CD4-positive, alpha-beta T cell treated with Interleukin-12 subunit alpha and Interleukin-12 subunit beta, for 1 hour (primary cell): Measurements from ENCODE around the gene UBE2E1.

Source experiments
- DNase-seq: peaks from one replicate; pipeline ENCODE4 v3.0.0-alpha.2; 2020

The UBE2E1 gene

DNA sequence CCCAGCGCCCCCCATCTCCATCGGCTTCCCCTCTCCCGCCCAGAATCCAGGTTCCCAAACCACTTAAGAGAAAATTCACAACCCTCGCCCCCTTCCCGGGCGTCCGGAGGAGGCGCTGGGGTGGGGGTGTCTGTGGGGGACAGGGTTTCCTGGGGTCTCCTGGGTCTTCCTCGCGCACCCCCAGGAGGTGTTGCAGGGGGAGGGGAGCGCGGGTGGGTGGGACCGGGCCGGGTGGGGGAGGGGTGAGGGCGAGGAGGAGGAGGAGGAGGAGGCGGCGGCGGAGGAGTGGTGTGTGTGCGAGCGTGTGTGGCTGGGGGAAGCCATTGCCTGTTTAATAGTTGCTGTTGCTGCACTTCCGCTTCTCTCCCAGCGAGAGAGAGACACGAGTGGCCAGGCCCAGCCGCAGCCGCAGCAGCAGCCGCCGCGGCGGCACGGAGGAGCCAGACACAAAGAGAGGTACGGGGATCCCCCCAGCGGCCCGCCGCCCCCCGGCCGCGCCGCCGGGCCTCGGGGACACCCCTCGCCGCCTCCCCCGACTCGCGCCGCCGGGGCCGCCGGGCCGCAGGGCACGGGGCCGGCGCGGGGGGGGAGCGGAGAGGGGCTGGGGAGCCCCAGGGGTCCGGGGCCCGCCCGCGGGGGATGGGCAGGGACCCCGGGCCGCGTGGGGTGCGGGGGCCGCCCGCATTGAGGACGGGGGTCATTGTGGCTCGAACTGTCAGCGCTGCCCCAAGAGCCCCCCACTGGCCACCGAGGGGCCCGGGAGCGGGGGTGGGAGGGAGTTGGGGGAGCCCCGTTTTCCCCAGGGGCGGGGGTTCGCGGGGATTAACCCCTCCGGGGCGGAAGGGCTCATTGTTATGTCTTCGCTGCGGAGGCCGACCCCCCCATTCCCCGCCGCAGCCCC, at the start of gene UBE2E1:
TSS of gene UBE2E1 (plus strand) at position 323 of the 901 bp plus-strand sequence. CDS start 1,315 bp downstream, outside the sequence.
- DNase-seq: peak; percentile 87

DNA sequence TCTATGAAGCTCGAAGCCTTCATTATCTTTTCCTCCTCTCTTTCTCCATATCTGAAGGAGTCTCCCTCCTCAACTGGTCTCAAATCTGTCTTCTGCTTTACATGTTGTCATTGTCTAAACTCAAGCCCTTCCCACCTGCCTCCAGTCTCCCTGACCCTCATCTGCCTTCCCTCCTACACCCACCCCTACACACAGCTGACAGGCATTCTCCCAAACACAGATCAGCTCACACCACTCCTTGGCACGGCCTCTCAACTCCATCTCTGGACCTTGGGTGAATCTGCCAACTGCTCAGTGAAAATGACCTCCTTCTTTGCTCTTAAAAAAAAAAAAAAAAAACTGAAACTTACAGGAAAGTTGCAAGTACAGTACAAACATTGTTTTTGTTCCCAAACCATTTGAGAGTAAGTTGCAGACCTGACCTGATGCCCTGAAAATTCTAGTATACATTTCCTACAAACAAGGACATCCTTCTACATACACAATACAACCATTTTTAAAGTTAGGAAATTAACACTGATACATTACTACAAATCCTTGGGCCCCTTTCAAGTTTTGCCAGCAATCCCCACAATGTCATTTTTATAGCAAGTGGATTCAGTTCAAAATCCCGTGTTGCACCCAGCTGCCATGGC, 49.4 kb upstream of the UBE2E1 start:
- no peak for DNase-seq

DNA sequence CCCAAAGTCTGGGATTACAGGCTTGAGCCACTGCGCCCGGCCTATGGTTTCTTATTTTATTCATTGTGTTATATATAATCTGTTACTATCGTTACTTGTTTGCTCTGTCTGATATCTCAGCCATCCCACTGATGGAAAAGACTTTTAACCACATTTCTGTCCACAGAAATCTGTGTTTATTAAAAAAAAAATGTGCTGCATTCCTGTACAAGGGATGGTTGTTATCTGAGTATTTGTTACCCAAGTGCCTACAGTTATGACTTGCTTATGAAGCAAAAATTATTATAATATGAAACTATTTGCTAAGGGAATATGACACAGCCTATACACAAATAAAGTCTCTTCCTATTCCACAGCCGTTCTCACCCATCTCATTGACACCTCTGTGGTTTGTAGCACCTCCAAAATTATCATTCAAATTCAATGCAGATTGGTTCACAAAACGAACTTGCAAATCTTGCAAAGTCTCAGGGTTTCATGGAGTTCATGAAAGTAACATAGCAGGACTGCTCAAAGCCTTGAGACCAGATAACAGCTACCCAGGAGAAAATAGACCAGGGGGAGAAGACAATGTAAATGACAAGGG, 47.4 kb upstream of the UBE2E1 start:
- DNase-seq: no peak

DNA sequence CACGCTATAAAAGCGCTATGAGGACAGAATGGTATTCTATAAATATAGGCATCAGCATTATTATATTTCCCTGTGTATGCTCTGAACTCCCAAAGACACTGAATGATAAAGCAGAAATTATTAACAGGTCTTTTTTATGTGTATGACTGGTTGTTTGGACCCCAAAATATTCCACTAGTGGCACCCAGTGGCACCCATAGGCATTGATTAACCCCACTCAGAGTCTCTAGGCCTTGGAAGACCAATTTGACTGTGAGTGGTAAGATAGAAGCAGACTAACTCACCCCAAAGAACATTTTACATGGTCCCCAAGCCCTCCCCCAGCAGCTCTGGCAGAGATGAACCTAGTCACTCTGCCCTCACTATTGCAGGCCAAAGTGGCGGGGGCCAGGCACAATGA, 45.4 kb upstream of the UBE2E1 start:
- DNase-seq: no peak

DNA sequence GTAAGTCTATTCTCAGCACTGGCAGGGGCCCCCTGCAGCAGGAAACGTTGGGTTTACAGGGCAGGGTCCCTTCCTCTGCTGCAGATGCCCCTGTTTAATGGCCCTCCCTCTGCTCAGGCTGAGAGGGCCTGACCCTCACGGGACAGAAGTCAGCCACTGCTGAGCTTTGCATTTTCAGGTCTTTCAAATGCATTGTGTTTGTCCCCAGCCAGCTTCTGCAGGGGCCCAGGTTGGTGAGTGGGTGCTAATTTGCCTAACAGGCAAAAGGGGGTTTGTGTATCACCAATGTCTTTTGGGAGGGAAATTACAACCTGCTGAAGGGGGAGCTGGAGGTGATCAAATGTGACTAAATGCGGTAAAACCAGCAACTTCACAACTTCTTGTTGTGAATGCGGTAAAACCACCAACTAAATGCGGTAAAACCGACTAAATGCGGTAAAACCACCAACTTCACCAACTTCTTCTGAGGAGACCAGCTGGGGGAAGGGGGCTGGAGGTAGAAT, 44.8 kb upstream of the UBE2E1 start:
- DNase-seq: peak; percentile 17

DNA sequence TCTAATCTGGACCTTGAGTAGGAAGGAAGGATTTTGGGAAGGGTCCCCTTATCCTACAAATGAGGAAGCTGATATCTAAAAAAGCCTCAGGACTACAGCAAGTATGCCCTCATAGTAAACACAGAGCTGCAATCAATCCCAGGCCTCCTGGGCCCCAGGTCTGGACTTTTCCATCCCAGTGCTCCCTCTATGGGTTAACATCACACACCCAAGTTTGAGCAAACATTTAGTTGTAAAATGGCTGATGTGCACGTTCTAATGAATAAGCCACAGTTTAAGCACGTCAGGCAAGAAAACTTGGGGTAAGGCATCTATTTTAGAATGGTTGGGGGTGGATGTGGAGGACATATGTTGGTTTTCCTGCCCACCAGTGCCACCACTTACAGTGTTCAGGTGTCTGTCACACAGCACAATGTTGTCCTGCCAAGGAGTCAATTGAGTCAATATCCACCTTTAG, 44.3 kb upstream of the UBE2E1 start:
- no peak for DNase-seq

DNA sequence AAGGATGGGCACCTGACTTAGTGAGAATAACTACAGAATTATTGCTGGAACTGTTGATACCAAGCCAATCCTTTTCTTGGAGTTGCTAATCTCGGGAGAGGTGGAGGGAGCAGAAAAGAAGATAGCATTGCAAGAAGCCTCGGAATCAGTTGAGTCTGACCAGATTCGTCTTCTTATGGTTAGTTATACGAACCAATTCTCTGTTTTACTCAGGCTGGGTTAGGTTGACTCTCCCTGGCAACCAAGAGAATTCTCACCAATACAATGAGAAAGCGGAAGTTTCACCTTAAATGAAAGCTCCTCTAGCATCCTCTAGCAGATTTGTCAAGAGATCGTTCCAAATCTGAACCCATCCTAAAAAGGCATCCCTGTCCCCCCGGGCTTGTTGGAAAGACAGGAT, 43.5 kb upstream of the UBE2E1 start:
- no peak for DNase-seq

DNA sequence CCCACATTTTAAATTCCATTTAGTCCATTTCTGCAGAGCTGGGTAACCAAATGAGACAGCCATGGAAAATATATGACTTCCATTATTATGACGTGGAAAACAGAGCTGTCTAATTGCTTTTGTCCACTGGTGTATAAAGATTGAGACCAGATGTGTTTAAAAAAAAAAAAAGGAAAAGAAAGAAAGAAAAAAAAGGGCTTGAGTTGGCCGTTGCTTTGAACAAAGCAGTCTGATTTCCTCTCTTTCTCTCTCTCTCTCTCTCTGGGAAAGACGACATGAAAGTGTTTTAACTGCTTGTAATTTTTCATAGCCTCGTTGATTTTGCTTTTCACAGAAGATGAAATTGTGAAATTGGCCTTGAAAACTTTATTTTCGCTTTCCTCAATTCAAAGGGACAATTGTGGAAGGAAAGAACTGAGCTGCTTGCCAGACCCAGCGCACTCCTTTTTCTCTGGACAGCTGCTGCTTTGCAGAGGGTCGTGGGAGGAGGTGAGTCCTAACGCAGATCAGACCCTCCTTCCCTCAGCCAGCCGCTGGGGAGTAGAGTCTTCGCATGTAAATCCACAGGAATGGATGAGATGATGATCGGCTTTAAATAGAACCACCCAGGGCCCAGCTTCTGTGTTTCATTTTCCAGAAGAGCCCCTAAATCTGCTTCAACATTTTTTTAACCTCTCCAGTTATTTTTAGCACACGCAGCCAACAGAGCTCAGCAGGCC, 42.8 kb upstream of the UBE2E1 start:
- DNase-seq: no peak

DNA sequence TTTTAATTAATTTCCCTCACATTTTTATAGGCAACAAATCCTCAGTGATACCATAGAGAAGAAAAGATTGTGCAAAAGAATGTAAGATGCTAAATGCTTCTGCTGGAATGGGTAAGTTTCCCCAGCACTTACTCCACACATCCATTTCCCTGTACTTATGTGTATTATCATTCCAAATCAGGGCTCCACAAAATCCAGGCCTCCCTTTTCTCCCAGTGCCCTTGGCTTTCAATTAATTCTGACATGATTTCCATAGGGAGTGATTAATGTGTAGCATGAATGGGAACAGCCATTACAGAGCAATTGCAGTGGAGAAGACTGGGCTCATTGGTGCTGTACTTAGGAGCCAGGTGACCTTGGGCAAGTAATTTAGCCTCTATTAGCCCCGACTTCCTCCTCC, 41.3 kb upstream of the UBE2E1 start:
- DNase-seq: no peak

DNA sequence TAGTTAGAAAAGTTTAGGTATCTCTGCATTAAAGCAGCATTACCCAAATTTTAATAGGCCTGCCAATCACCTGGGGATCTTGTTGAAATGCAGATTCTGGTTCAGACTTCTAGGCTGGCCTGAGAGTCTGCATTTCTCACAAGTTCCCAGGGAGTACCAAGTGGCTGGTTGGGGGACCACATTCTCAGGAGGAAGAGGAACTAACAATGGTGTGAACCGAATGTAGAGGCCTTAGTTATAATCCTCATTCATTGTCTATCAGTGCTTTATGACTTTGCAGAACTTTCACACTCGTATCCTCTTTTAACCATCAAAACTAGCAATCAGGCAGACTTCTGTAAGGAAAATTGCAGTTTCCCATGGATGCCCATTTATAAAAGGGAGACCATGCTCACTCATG, 38.2 kb upstream of the UBE2E1 start:
- no peak for DNase-seq

DNA sequence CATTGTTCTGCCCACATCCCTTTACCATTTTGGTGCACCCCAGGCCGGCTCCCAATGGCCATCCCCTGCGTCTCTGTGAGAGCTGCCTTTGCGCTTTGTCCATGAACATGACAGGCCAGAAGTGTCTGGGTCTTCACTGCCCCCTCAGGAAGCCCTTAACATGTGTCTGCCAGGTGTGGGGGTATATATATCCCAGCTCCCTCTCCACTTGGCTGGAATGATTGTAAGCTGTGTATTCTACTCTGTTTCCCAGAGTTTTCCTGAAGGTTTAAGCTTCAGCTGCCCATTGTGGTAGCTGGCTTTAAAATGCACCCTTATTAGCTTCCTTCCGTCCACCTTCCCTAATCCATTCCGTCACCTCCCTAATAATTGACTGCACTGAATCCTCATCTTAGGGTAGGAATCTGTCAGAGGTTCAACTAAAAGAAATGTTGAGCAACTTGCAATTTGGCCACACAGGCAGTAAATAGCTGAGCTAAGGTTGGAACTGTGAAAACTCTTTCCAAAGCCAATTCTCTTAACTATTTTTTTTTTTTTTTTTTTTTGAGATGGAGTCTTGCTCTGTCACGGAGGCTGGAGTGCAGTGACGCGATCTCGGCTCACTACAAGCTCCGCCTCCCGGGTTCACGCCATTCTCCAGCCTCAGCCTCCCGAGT, 30.4 kb upstream of the UBE2E1 start:
- DNase-seq: no peak

DNA sequence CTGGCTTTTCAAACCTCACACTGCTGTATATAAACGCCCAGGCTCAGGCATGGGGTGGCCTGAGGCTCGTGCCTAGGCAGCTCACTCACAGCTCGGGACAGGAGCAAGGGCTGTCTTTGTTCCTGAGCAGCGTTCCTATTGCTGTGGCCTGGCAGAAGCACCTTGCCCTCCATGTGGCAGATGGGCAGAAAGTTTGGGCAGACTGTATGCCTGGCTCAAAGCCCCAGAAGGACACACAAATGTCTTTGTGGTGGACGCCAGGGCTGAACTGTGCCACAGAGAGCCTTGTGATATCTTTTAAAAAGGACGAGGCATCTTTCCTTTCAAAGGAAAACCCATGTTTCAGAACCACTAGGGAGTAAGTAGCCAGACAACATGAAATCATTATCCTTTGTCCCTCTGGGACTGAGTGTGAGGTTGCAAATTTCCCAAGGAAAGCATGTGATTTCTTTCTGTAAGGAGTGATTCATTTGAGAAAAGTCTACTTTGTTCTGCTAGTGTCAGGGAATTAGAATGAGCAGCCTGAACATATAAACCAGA, 29.3 kb upstream of the UBE2E1 start:
- DNase-seq: no peak

DNA sequence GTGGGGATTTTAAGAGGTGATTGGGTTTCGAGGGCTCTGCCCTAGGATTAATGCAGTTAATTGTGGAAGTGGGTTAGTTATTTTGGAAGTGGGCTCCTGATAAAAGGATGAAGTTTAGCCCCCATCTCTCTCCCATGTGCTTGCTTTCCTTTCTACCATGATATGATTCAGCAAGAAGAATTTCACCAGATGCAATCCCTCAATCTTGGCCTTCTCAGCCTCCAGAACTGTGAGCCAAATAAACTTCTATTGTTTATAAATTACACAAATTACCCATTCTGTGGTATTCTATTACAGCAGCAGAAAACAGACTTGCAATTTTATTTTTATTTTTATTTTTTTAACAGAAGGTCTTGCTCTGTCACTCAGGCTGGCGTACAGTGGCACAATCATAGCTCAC, 27.3 kb upstream of the UBE2E1 start:
- no peak for DNase-seq

DNA sequence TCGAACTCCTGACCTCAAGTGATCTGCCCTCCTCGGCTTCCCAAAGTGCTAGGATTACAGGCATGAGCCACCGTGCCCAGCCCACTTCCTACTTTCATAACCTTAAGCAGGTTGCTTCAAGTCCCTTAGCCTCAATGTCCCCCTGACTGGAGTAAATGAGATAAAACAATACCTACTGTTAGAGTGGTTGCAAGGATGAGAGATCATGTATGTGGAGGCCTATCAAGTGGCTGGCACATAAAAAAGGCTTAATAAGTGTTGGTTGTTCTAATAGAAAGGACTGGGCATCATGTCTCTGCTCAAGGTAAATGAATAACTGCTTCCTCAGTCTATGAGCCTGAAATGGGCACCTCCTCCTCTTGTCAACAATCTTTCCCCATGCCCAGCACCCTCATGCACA, 25.9 kb upstream of the UBE2E1 start:
- DNase-seq: no peak

DNA sequence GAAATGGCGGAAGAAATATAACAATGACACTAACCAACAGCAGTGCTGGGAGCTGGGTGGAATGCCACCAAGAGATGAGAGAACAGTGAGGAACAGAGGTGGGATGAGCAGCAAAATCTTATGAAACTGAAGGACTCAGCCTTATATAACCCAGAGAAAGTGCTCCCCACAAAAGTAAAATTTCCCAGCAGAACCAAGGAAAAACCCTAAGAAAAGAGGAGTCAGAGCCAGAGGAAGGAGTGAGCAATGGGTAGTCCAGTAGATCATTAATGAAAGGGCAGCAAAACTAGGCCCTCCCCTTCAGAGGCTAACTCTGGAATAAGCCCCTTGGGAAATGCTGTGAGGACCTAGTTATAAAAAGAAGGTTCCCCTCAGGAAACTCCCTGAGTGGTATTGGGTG, 24.7 kb upstream of the UBE2E1 start:
- no peak for DNase-seq

DNA sequence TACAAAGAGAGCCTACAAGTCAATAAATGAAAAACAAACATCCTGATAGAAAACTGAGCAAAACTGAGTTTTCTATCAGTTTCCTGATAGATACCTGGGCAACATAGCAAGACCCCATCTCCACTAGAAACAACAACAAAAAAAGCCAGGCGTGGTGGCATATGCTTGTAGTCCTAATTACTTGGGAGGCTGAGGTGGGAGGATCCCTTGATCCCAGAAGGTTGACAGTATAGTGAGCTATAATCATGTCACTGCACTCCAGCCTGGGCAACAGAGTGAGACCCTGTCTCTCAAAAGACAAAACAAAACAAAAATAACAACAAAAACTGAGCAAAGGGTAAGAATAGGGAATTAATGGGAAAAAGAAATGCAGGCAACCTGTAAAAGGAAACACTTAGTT, 23.9 kb upstream of the UBE2E1 start:
- no peak for DNase-seq

DNA sequence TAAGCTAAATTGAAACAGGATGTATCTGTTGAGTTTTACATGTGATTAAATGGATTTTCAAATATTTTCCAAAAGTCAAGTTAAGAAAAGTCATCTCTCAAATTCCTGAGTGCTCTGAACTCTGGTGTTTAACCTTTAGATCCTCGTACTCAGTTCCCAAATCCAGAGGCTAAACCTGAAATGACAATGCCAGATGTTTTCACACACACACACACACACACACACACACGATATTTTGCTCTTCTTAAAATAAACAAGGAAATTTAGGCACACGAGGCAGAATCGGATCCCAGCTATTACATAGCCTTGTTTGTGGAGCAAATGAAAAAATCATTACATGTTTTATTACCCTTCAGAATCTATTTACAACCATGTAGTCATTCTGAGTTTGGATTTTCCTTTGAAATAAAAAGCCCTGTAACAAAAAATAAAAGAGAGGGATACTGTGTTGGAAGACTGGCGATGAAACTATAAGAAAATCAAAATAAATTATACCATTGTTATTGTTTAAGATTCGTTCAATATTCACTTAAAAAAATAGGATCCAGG, 20.6 kb upstream of the UBE2E1 start:
- no peak for DNase-seq

DNA sequence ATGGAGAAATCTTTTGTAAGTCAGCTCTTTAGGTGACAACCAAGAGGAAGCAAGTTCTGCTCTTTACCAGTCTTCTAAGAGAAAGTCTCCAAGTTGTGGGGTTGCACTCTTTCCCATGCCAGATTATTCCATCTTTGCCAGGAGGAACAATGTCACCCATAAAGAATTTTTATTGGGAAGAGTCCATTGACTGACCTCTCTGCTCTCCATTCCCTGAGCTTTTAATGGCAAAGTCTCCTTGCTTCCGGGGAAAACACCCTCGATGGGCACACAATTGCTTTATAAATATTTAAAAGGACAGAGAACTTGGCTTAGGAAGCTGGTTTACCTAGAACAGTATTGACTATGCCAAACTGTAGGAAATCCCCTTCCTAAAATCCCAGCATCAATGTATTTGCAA, 19.9 kb upstream of the UBE2E1 start:
- DNase-seq: no peak

DNA sequence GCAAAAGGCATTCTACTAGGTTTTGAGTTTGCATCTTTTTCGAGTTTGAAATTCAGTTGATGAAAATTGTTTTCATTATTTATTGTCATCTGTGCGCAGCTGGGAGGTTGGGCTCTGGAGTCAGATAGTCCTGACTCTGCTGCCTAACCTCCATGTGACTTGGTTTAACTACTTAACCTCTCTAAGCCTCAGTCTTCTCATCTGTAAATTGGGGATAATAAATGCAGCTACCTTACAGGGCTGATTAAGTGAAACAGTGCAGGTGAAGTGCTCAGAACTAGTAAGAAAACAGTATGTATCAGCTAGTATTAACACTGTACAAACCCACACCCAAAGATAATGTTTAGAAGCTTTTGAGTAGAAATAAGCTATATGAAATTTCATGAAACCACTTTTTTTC, 14.1 kb upstream of the UBE2E1 start:
- no peak for DNase-seq

DNA sequence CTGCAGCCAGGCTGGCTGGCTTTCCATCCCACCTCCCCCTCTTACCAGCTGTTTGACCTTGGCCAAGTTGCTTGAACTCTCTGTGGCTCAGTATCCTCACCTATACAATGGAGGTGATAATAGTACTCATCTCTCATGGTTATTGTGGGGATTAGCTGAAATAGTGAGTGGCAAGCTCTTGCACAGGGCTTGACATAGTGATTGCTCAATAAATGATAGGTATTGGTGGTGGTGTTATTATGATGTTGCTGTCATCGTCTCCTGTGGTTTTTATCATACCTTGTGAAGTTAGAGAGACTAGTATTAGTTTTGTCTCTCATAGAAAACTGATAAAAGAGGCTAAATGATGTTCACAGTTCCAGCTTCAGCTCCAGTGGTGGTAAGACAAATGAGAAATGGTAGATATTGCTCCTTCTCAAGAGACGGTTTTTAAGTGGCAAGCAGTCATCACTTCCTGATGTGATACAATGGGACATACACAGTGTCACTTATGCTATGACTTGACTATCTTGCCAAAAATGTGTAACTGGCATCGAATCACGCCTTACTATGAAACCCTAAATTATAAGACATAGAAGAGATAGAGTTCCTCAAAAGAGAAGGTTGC, 12.1 kb upstream of the UBE2E1 start:
- no peak for DNase-seq

DNA sequence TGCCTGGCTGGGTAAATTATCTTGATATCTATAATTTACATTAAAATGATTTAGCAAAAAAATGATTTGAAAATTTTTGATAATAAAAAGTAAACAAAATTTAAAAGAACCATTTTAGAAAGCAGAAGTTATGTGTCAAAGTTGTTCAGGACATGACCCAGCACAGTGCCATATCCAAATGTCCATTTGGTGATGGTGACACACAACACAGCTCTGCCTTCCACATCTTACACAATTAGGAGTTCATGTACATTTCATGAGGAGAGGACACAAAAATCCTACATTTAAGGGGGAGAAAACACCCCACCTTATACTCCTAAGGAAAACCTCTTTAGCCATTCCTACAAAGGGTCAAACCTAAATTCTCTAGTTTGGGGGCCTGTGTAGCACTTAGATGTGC, 10.7 kb upstream of the UBE2E1 start:
- no peak for DNase-seq

DNA sequence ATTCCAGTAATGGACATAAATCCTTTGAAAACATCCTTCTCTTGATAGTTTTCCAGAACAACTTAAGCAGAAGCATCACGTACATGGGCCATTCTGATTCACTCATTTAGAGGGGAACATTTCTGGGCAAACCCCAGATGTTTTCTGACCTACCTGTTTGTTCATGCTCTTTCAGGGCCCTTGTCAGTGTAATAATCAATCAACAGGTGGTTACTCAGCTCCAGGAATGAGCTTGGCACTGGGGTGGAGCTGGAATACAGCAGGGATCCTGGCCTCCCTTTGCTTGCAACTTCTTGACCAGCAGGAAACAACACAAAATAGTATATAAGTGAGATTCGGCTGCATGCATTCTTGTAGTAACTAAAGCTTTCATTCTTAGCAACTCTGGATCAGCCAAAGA, 9.2 kb upstream of the UBE2E1 start:
- no peak for DNase-seq
